NCI-H2196 (cell line): ENCODE measurements around the gene STARD10.
A peak's percentile ranks its signal among the peaks of the same experiment; 100 is the strongest.

Experiments used
- DNase-seq: peaks from one replicate; lab custom pipeline; 2025; ENCODE audit not compliant: unreplicated experiment; lab: John Stamatoyannopoulos, UW

STARD10 gene

DNA sequence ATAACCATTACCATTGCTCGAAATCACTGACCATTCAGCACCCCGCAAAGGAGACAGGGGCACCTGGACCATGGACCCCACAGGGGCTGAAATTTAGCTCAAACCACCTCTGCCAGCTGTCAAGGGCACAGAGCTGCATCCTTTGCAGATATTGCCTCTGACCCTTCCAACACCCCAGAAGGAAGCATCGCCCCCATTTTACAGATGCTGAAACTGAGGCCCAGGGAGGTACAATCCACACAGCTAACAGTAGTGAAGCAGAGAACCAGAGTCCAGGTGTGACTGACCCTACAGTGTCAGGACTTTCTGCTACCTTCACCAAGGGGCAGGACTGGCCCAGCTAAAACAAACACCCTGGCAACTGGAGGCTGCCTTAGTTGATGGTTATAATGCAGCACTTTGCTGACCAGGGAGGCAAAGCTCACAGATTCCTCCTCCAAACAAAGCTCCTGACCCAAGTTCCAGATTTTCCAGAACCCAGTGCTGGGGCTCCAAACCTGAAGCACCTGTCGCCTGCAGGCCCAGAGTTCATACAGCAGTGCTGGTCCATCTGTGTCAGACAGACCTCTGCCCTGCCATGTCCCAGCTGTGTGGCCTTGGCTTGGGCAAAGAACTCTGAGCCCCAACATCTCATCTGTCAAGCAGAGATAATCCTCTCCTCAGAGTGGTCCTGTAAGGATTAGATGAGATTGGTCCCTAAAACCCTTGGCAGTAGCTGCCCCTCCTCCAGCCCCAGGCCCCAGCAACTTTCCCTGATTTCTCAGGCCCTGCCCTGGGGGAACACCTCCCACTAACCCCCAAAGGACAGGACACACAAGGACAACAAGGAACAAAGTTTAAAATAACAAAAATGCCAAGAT is 26.4 kb downstream of the STARD10 start:
- no peak for DNase-seq

DNA sequence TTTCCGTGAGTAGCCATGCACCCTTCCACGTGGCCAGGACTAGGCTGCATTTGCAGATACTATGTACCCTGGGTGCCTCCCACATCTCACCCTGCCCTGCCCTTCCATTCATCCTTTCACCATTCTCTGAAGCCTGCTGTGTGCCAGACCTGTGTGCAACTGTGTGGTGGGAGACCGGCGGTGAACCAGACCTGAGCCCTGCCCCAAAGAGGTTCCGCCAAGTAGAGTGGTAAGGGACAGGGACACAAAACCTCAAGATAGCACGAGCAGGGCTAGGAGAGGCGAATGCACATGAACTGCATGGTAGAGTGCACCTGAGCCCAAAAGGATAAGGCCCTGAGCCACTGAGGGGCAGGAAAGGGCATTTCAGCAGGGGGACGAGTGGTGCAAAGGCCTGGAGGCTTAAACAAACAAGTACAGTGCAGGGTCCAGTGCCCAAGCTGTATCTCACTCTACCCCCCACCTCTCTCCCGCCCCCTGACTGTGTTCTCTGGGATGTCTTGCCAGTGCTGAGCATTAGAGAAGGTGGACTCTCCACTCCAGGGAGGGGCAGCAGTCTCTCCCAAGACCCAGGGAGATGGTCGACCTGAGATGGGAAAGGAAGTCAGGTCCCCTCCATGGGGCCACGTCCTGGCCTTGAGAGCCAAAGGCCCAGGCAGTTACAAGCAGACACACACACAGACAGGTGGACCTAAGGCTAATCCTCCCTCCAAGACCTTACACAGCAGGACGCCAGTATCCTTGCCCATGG is 27.5 kb downstream of the STARD10 start:
- no peak for DNase-seq

DNA sequence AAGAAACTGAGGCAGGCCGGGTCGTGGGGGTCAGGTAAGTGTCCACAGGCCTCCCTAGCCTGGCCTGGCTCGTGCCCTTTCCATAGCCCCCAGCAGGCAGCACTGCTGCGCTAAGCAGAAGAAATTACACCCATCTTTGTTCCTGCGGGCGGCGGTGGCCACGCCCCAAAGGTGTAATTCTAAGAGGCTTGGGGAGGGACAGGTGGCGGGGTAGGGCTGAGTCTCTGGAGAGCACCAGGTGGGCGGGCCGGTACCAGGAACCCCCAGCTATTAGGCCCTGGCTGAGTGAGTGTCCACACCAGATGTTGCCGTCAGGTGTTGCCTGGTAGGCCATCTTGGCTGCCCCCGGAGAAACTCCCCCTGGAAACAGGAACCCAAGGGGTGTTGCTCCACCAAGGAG is 29.3 kb downstream of the STARD10 start:
- no peak for DNase-seq

DNA sequence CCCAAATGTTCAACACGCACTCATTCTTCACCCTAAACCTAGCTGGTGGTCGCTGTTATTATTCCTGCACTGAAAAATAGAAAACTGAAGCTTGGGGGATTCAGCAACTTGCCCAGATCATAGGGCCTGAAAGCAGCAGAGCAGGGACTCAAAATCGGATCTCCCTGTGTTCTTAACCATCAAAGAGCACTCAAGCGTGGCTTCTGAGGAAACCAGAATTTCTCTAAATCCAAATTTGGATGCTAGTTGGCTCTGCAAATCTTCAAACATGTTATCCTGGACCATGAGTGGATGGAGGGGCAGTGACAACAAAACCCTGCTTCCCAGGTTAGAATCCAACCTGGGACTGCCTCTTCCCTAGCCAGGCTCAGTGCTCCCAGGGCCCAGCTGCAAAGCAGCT is 30.0 kb downstream of the STARD10 start:
- DNase-seq, result no peak

DNA sequence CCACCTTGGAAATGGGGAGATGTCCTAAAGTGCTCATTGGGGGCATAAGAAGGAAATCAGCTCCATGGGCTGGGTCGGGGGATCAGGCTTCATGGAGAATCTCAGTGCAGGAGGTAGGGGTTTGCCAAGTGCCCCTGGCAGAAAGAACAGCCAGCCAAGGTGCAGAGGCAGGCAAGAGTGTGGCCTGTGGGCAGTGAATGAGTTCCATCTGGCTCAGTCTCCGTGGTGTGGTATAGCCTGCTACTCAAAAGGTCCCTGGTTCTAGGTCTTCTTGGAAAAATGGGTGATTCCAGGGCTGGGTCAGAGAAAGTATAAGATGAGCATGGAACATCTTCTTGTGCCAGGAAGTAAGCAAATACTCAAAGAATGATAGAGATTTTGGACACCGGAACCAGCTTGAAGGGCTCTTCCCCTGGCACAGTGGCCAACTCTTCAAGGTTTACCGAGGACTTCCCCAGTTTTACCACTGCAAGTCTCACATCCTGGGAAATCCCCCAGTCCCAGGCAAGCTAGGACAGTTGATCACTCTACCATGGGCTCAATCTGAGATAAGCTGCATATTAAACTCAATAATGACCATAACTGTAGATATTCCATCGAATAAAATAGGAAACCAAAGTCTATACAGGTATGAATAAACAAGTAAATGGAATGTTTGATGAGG is 31.1 kb downstream of the STARD10 start:
- DNase-seq, result no peak

DNA sequence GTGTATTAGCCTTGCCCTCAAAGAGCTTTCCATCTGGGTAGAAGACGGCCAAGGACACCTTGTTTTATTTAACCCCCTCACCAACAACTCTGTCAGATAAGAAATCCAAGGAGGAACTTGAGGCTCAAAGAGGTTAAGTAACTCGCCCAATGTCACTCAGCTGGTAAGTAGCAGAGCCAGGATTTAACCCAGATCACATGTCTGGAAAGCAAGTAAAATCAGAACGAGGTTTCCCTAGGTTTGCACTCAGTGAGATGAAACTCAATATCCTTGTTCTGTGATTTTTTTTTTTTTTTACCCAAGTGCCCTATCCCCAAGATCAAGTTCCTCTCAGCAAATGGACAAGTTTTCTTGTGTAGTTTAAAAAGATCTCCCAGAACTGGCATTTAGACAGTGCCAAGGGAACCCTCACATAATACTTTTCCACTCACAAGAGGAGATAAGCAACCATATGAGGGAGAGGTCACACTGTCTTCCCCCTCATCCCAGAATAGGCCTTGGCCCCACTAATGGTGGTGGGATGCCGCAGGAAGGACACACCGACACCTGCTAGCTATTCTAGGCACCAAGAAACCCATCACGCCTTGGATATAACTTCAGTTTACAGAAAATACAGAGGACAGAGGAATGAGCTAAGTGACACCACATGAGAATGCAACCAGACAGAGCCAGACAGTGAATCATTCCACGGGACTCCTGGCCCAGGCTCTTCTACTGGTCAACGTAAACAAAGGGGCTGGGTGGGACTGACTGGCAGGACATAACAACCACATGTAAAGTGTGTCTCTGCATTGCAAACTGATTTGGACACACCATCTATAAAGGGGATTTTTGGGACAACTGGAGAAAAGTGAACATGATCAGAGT is 33.1 kb downstream of the STARD10 start:
- no peak for DNase-seq

DNA sequence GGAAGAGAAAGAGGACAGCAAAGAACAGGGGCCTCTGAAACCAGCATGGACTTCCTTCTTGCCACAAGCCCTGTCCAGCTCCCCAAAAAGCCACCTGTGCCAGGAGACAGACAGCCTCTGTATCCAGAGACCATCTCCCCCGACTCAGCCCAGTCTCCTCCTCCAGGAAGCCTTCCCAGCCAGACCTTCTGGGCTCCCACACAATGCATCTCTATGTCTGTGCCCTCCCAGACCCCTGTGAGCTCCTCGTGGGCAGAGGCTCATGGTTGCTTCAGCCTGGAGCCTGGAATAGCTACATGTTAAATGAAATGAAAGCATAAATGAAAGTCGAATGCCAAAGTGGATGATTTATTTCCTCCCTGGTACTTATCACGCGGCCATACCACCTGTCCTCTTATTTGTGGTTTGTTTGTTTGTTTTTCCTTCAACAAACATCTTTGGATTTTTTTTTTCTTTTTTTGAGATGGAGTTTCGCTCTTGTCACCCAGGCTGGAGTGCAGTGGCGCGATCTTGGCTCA is 34.3 kb downstream of the STARD10 start:
- DNase-seq, result peak; percentile 46

DNA sequence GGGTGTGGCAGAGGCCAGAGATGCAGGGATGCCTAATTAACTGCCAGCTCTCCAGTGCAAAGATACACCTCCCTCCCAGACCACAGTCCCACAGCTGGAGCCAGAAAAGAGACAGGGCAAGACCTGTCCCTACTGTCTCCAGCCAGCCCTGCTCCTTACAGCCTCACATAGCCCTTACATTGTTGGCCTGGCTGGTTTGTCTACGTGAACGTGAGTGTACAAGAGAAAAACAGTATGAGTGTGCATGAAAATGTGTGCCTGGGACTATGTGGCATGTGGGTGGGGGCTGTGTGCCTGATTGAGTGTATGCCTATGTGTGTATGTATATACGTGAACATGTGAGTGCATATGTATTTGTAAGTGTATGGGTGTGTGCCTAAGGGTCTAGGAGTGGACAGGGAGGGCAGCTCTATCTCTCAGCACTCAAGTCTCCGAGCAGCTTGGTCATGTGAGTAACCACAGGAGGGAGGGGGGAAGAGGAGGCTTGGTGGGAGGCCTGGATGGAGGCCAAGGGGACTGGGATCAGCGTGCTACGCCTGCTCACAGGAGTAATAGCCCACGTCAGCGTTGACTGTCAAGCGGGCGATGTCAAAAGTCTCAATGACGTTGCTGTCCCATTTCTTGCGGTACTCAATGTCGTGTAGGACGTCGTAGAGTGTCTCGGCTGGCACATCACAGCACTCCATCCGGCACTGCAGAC is 35.0 kb downstream of the STARD10 start:
- peak; percentile 37 for DNase-seq

DNA sequence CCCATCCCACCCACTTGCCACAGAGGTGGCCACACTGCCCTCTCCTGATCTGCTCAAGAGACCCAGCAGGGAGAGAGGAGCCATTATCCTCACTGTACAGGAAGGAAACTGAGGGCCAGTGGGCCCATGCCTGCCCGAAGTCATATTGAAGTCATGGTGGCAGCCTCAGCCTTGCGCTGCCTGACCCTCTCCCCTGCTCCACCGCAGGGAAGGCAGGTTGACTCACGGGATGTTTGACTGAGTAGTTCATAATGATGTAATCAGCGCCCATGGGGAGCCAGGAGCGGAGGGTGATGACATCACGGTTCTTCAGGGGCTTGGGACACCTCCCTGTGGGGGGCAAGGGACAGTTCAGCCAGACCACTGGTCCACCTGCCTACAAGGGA is 35.5 kb downstream of the STARD10 start:
- no peak for DNase-seq

DNA sequence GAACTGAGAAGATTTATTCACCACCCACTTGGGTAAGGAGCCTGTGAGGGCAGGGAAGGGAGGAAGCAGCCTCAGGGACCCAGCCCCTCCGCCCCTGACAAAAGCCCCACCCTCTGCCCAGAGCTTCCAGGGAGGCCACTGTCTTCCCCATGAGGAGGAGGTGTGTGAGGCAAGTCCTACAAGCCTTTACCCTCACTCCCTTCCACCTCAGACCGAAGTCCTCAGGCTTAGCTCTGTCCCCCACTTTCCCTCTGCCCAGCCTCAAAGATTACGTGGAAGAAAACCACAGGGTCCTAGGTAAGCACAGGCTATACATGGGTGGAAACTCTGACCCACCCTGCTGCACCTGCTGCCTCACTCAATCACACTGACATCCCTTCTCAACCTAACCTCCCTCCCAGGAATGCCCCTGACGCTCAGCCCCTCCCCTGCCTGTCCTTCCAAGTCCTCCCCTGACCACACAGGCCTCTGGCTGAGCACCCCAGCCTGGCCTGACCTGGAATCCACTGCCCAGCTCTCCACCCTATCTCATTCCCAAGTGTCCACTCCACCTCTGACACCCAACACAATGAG is 38.0 kb downstream of the STARD10 start:
- no peak for DNase-seq

DNA sequence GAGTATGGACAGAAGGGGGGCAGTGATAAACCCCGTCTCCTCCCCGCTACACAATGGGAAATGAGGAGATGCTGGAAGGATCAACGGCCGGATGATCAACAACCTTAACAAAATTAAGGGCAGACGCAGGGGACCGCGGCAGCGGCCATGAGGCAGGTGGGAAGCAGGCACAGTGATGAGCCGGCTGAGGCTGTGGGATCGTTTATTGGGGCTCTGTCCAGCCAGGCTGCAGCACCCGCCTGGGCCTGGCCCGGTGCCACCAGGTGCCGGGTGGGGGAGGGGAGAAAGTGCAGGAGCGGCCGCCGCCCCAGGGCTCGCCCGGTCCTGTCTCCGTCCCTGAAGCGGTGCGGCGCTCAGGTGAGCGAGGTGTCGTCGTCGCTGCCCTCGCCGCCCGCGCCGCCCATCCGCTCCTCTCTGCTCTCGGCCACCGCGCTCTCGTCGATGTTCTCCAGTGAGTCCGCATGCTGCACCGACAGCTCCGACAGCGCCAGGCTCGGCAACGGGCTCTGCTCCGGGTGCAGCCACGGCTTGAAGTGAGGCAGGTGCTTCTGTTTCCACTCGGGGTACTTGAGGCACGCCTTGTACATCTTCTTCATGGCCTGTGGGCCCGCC is 39.2 kb downstream of the STARD10 start:
- DNase-seq, result no peak

DNA sequence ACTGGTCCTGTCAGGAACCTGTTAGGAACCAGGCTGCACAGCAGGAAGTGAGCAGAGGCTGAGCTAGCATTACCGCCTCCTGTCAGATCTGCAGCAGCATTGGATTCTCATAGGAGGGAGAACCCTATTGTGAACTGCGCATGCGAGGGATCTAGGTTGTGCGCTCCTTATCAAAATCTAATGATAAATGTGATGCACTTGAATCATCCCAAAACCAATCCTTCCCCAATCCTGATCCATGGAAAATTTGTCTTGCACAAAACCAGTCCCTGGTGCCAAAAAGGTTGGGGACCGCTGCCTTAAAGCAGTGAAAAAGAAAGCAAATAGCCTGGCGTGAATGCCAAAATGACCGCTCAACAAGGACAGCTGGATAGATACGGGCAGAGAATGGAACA is 39.7 kb downstream of the STARD10 start:
- no peak for DNase-seq

DNA sequence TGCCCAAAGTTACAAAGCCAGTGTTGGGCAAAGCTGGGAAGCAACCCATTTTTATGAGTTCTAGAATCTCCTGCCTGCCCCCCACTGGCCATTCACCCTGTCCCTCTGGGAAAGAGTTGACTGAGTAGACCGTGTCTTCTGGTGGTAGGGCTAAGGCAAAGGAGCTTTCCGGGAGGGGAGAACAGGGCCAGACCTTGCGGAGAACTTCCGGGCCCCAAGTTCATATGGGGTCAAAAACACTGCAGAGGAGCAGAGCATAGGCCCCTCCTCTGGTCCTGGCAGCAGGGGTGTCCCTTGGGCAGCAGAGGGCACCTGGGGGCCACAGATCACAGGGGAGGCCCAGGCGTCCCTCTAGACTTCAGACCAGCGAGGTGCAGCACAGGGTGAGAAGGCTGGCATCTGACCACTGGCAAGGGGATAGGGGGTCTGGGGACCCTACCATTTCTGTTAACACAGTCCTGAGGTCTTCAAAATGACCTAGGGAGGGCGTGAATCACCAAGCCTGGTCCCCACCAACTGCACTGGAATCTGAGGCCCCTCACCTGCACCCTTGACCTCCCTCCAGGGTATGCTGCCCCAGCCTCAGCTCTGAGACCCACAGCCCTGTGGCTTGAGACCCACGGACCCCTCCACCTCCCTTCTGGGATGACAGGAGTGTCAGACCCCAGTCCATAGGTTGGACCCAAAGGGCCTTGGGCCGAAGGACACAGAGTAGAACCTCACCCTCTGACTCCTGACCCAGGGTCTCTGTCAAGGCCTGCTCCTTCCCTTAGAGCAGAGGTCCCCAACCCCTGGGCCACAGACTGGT is 40.3 kb downstream of the STARD10 start:
- no peak for DNase-seq

DNA sequence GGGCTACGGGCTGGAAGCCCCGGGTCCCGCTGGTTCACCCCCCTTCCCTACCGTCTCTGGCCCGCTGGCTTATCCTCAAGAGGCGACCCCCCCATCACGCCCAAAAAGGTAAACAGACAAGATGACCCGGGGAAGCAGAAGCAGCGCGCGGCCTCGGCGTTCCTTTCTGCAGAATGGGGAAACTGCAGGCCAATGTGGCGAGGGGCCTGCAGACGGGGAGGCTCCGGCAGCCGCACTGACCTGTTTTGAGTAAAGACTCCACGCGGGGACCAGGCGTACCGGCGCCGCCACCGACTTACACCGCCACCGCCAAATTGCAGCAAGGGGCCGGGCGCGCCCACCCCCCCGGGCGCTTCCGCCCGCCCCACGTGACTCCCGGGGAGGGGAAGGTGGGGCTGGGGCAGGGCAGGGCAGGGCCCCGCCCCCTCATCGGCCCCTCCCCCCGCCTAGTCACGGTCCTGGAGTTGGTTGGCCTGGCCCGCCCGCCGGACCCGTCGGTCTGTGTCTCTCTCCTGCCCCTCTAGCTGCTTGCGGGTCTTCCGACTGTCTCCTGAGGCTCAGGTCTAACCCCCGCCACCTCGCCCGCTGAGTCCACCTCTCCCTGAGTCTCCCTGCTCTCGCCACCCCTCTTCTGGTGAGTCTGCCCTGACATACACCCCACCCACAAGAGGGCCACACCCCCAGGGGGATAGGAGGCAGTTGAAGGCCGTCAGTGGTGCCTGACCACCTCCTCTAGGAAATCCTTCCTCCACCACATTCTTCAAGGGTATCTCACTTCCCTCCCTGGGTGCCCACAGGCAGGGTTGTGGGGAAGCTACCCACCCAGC is 41.5 kb downstream of the STARD10 start, which contains the start of gene ARAP1:
ARAP1 (minus strand) TSS at position 321 of the 827 bp plus-strand sequence. CDS start 25,280 bp downstream, outside the sequence.
- DNase-seq, result peak; percentile 66

DNA sequence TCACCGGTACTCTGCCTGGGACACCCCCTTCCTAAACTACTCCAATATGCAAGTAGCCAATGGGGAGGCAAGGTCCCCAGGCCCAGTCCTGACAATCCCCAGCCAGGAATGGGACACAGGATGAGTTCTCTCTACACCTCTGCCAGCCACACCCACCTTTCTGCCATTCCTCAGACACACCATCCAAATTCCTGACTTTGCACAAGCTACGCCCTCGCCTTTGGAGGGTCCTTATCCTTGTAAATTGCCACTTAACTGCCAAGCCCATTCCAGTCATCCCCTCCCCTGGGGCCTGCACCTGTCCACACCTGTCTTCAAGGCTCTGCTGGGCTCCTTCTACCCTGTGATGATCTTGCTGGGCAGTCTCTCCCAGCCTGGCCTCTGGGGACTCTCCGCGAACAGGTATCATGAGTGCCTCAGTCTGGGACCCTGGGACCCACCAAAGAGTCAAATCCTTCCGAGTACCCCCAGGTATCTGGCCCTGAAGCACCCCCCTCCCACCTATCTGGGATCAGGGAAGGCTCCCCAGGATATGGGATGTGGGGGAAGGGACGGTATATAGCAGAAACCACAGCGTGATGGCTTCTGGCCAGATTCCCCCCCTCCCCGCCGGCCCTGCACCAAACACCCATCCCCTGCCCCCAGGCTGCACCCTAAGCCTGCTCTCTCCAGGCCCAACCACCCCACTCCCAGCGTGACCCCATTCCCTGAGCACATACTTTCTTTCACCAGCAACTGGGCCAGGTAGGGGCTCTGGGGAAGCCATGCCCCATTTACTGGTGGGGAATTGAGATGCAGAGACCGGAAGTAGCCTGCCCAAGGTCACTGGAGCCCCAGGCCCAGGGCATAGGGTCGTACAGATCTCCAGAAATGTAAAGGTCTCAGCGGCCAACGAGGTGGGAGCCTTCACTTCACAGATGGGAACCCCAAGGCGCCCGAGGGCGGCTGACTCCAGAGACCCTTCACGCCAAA is 42.4 kb downstream of the STARD10 start:
- no peak for DNase-seq

DNA sequence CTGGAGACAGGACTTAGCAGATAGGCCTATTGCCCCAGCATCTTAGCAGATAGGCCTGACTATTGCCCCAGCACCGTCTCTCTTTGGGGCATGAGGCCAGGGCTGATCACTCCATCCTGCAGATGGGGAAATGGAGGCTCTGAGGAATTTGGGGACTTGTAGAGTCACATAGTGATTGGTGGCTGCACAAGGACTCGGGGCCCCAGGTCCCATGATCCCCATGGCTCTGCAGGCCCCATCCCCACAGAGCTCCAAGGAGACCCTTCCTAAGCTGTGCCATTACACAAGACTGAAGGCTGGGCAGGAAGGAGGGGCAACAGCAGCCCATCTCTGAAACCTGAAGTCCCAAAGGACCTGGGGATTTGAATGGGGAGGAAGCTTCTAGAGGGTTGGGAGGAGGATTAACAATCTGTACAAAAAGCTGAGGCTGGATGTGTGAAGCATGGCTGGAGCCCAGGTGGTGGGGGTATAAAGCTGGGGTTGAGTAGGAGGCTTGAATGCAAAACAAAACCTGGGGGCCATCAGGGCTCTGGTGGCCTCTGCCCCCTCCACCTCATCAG is 43.2 kb downstream of the STARD10 start:
- no peak for DNase-seq
